ENCODE data around the gene DSG1. TPM values are rescaled to one million over a fixed set of nuclear protein-coding genes. Genes with fewer than 3 reads are reported as not detected.

The DSG1 gene
- polyA plus RNA-seq, 10 donors: 0.09 to 28.0 (median 9.3) TPM; not detected in 6

Other genes starting within 250 kb of the DSG1 start
- gene DSC2, start 215.7 kb upstream of the DSG1 start, polyA plus RNA-seq (ENCODE audit: insufficient read length in 10 of 10): 10 to 100 TPM in 3 of 10 donors, 1 to 10 TPM in 7; 3.8 to 13.9 (median 7.4) TPM
- gene DSC1, start 155.3 kb upstream of the DSG1 start, polyA plus RNA-seq (ENCODE audit: insufficient read length in 10 of 10): 10 to 100 TPM in 2 of 10 donors, under 1 TPM in 4, not detected in 4; 0.05 to 16.2 (median 0.11) TPM
- gene DSG4, start 58.6 kb downstream of the DSG1 start, polyA plus RNA-seq (ENCODE audit: insufficient read length in 10 of 10): not detected
- gene DSG3, start 129.6 kb downstream of the DSG1 start, polyA plus RNA-seq (ENCODE audit: insufficient read length in 10 of 10): 1 to 10 TPM in 2 of 10 donors, under 1 TPM in 2, not detected in 6; 0.03 to 6.9 (median 3.4) TPM
- gene DSG2, start 180.0 kb downstream of the DSG1 start, polyA plus RNA-seq (ENCODE audit: insufficient read length in 10 of 10): 10 to 100 TPM in 2 of 10 donors, 1 to 10 TPM in 8; 4.0 to 19.8 (median 5.5) TPM